ENCODE measurements around the gene STK11.
A peak's percentile ranks its signal among the peaks of the same experiment; 100 is the strongest.

Gene STK11

DNA sequence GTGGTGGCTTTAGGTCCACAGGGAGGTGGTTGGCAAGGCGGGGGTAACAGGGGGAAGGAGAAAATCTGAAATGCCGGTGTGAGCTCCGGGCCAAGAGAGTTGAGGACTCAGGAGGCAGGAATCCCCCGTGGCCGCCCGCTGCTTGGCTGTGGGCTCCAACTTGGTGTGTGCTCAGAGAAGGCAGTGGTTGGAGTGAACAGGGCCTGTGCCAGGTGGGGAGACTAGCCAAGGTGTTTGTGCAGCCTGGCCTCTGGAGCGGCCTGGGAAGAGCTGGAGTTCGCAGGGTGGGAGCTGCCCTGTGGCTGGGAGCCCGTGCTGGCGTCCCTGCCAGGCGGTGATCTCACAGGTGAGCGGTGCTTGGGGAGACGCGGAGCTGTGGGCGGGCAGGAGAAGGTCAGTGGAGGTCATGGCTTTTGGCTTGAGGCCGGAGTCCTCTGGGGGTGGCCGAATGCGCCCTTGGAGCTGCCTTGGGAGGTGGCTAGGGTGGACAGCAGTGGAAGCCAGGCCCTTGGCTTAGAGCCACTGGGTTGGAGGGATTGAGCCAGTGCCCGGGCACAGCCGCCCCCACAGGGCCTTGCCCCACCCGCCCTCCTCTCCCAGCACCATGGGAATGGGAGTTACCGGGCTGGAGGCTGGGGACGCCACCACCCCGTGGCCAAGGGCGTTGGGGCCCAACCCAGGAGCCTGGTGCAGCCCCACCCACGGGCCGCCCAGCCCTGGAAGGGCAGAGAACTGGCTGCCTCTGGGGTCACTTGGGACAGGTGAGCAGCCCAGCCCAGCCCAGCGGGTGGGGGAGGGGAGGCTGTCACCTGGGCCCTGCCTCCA, 56.4 kb downstream of the STK11 start:
- Histone ChIP-seq H2AK5ac (ENCODE audit: low read length) (no peak overlapping the region), H3K4me1 (ENCODE audit: control insufficient read depth, low read depth, low read length) (peaks cover 11% of the 10 kb centered on the region), H3K4me2 (ENCODE audit: low read length) (peak overlapping the region; percentile 95), H3K79me2 (ENCODE audit: control insufficient read depth, insufficient read depth, low read length) (no peaks in the 10 kb centered on the region), H3K79me1 (ENCODE audit: low read length) (no peaks in the 10 kb centered on the region), H3K23ac (ENCODE audit: low read length) (no peak overlapping the region), H3K27ac (ENCODE audit: low read depth, low read length) (peak overlapping the region; percentile 24), H2BK5ac (ENCODE audit: low read length) (no peak overlapping the region), H2BK15ac (replicated peaks; ENCODE audit: low read depth) (no peak overlapping the region), H3K36me3 (ENCODE audit: control insufficient read depth, insufficient read depth, low read length) (no peaks in the 10 kb centered on the region), H3K56ac (ENCODE audit: low read length) (peak overlapping the region; percentile 86), H2BK120ac (ENCODE audit: low read depth, low read length) (no peak overlapping the region), H4K8ac (ENCODE audit: low read depth, low read length) (no peak overlapping the region), H3K27me3 (ENCODE audit: insufficient read depth, low read length, poor library complexity) (no peaks in the 10 kb centered on the region), H3K4me3 (ENCODE audit: low read length) (peak overlapping the region; percentile 52), H4K5ac (ENCODE audit: low read length) (no peak overlapping the region), H3K4ac (ENCODE audit: low read depth, low read length) (peak overlapping the region; percentile 4), H3K18ac (ENCODE audit: low read length) (peak overlapping the region; percentile 44), H3K9ac (ENCODE audit: low read length) (peak overlapping the region; percentile 76)
- DNase-seq = no peak
- WGBS (ENCODE audit: extremely low coverage, insufficient coverage, low lambda C conversion rate) = no CpG with 5 or more reads among the region's 28 CpGs

- Histone ChIP-seq H3K27ac (ENCODE audit: low read depth, low read length) (peak overlapping the region; percentile 24), H2BK5ac (ENCODE audit: low read length) (peak overlapping the region; percentile 24), H2BK15ac (replicated peaks; ENCODE audit: low read depth) (no peak overlapping the region), H3K79me1 (ENCODE audit: low read length) (no peaks in the 10 kb centered on the region), H3K27me3 (ENCODE audit: insufficient read depth, low read length, poor library complexity) (no peaks in the 10 kb centered on the region), H2BK120ac (ENCODE audit: low read depth, low read length) (no peak overlapping the region), H3K4me3 (ENCODE audit: low read length) (no peak overlapping the region), H3K4me1 (ENCODE audit: control insufficient read depth, low read depth, low read length) (peaks cover 11% of the 10 kb centered on the region), H3K4ac (ENCODE audit: low read depth, low read length) (no peak overlapping the region), H3K36me3 (ENCODE audit: control insufficient read depth, insufficient read depth, low read length) (no peaks in the 10 kb centered on the region), H4K5ac (ENCODE audit: low read length) (no peak overlapping the region), H3K79me2 (ENCODE audit: control insufficient read depth, insufficient read depth, low read length) (no peaks in the 10 kb centered on the region), H2AK5ac (ENCODE audit: low read length) (peak overlapping the region; percentile 11), H3K4me2 (ENCODE audit: low read length) (peak overlapping the region; percentile 19), H3K56ac (ENCODE audit: low read length) (peak overlapping the region; percentile 86), H3K9ac (ENCODE audit: low read length) (peak overlapping the region; percentile 76), H3K18ac (ENCODE audit: low read length) (no peak overlapping the region), H4K8ac (ENCODE audit: low read depth, low read length) (no peak overlapping the region), H3K23ac (ENCODE audit: low read length) (peak overlapping the region; percentile 29)
- DNase-seq = no peak
- no CpG with 5 or more reads among the region's 21 CpGs for WGBS (ENCODE audit: extremely low coverage, insufficient coverage, low lambda C conversion rate)
These were observed 57.1 kb downstream of the STK11 start for GRCh38 chr19:1262623-1263123.

DNA sequence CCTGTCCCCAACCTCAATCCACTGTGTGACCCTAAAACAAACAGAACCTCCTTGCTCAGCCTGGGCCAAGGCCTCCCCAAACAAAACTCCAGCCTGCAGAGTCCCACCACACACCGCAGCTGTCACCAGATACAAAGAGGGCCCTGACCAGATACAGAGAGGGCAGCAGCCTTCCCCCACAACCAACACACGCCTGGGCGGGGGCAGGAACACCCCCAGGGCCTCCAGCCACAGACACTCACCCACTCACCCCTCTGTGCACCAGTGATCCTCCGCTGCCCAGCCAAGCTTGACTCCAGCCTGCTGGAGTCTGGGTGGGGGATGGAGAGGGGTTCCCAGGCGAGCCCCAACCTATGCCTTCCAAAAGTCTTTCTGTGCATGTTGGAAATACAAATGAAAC, 57.6 kb downstream of the STK11 start:
- Histone ChIP-seq H3K79me1 (ENCODE audit: low read length) (no peaks in the 10 kb centered on the region), H3K4me2 (ENCODE audit: low read length) (no peak overlapping the region), H3K27me3 (ENCODE audit: insufficient read depth, low read length, poor library complexity) (no peaks in the 10 kb centered on the region), H3K36me3 (ENCODE audit: control insufficient read depth, insufficient read depth, low read length) (no peaks in the 10 kb centered on the region), H4K8ac (ENCODE audit: low read depth, low read length) (no peak overlapping the region), H2BK15ac (replicated peaks; ENCODE audit: low read depth) (no peak overlapping the region), H4K5ac (ENCODE audit: low read length) (no peak overlapping the region), H3K79me2 (ENCODE audit: control insufficient read depth, insufficient read depth, low read length) (no peaks in the 10 kb centered on the region), H2BK120ac (ENCODE audit: low read depth, low read length) (no peak overlapping the region), H3K4ac (ENCODE audit: low read depth, low read length) (no peak overlapping the region), H2AK5ac (ENCODE audit: low read length) (no peak overlapping the region), H3K4me1 (ENCODE audit: control insufficient read depth, low read depth, low read length) (peaks cover 11% of the 10 kb centered on the region), H3K18ac (ENCODE audit: low read length) (no peak overlapping the region), H3K56ac (ENCODE audit: low read length) (peak overlapping the region; percentile 86), H3K27ac (ENCODE audit: low read depth, low read length) (no peak overlapping the region), H3K9ac (ENCODE audit: low read length) (no peak overlapping the region), H3K23ac (ENCODE audit: low read length) (no peak overlapping the region), H3K4me3 (ENCODE audit: low read length) (no peak overlapping the region), H2BK5ac (ENCODE audit: low read length) (no peak overlapping the region)
- DNase-seq = no peak
- WGBS (ENCODE audit: extremely low coverage, insufficient coverage, low lambda C conversion rate) = no CpG with 5 or more reads among the region's 5 CpGs

- Histone ChIP-seq H3K9ac (ENCODE audit: low read length) (peak overlapping the region; percentile 70), H2AK5ac (ENCODE audit: low read length) (peak overlapping the region; percentile 98), H3K79me2 (ENCODE audit: control insufficient read depth, insufficient read depth, low read length) (peaks cover 4% of the 10 kb centered on the region), H3K4me2 (ENCODE audit: low read length) (peak overlapping the region; percentile 6), H3K27me3 (ENCODE audit: insufficient read depth, low read length, poor library complexity) (no peaks in the 10 kb centered on the region), H3K23ac (ENCODE audit: low read length) (no peak overlapping the region), H3K4me1 (ENCODE audit: control insufficient read depth, low read depth, low read length) (peaks cover 11% of the 10 kb centered on the region), H2BK5ac (ENCODE audit: low read length) (peak overlapping the region; percentile 13), H3K18ac (ENCODE audit: low read length) (no peak overlapping the region), H4K8ac (ENCODE audit: low read depth, low read length) (no peak overlapping the region), H2BK120ac (ENCODE audit: low read depth, low read length) (no peak overlapping the region), H3K27ac (ENCODE audit: low read depth, low read length) (peak overlapping the region; percentile 32), H3K4ac (ENCODE audit: low read depth, low read length) (no peak overlapping the region), H2BK15ac (replicated peaks; ENCODE audit: low read depth) (no peak overlapping the region), H4K5ac (ENCODE audit: low read length) (no peak overlapping the region), H3K79me1 (ENCODE audit: low read length) (no peaks in the 10 kb centered on the region), H3K4me3 (ENCODE audit: low read length) (no peak overlapping the region), H3K36me3 (ENCODE audit: control insufficient read depth, insufficient read depth, low read length) (no peaks in the 10 kb centered on the region), H3K56ac (ENCODE audit: low read length) (peak overlapping the region; percentile 94)
- WGBS (ENCODE audit: extremely low coverage, insufficient coverage, low lambda C conversion rate) = no CpG with 5 or more reads among the region's 26 CpGs
- peak; percentile 95 for DNase-seq
These were observed 59.4 kb downstream of the STK11 start for GRCh38 chr19:1264801-1265614.

DNA sequence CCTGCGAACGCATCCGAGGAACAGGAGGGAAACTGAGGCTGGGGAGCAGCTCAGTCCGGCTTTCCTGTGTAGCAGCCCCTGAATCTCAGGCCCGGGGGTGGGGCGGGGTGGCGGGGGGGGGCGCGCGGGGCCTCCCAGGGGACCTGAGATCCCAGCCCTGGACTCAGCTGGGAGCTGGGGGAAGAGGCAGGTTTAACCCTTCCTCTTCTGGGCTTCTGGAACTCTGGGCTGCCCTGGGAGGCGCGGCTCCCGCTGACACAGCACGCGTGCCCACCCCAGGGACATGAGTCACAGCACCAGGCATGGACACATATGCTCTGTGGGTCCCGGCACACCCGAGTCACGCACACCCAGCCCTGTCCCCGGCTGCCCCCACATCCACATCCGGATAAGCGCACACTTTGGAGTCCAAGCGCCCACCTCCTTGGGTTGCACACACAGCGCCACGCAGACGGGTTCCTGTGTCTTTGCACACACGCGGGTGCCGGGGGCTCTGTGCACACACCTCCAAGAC, 60.1 kb downstream of the STK11 start:
- Histone ChIP-seq H2BK5ac (ENCODE audit: low read length) (no peak overlapping the region), H4K8ac (ENCODE audit: low read depth, low read length) (no peak overlapping the region), H3K23ac (ENCODE audit: low read length) (no peak overlapping the region), H3K27ac (ENCODE audit: low read depth, low read length) (peak overlapping the region; percentile 56), H2BK120ac (ENCODE audit: low read depth, low read length) (no peak overlapping the region), H3K79me1 (ENCODE audit: low read length) (peaks cover 3% of the 10 kb centered on the region), H3K4me3 (ENCODE audit: low read length) (peak overlapping the region; percentile 26), H2BK15ac (replicated peaks; ENCODE audit: low read depth) (no peak overlapping the region), H4K5ac (ENCODE audit: low read length) (no peak overlapping the region), H3K4me1 (ENCODE audit: control insufficient read depth, low read depth, low read length) (peaks cover 11% of the 10 kb centered on the region), H3K9ac (ENCODE audit: low read length) (peak overlapping the region; percentile 83), H2AK5ac (ENCODE audit: low read length) (no peak overlapping the region), H3K4ac (ENCODE audit: low read depth, low read length) (no peak overlapping the region), H3K27me3 (ENCODE audit: insufficient read depth, low read length, poor library complexity) (no peaks in the 10 kb centered on the region), H3K18ac (ENCODE audit: low read length) (peak overlapping the region; percentile 44), H3K4me2 (ENCODE audit: low read length) (peak overlapping the region; percentile 99), H3K79me2 (ENCODE audit: control insufficient read depth, insufficient read depth, low read length) (peaks cover 11% of the 10 kb centered on the region), H3K56ac (ENCODE audit: low read length) (peak overlapping the region; percentile 81), H3K36me3 (ENCODE audit: control insufficient read depth, insufficient read depth, low read length) (no peaks in the 10 kb centered on the region)
- DNase-seq = peak; percentile 43
- WGBS (ENCODE audit: extremely low coverage, insufficient coverage, low lambda C conversion rate) = no CpG with 5 or more reads among the region's 28 CpGs

Measured in mesendoderm (in vitro differentiated cells).